ENCODE data around the gene HPS3.
A peak's percentile ranks its signal among the peaks of the same experiment; 100 is the strongest.

Gene HPS3

DNA sequence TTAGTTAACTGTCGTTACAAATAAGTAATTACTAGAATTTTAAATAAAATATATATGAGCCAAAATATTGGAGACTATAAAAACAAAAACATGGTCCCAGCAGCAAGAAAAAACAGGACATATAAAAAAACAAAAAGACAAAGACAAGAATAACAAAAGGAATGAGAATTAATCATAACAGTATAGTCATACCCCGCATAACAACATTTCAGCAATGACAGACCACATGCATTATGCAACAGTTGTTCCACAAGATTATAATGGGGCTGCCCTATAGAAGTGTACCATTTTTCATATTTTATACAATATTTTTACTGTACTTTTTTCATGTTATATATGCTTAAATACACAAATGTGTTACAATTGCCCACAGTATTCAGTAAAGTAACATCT lies 48.7 kb upstream of the HPS3 start:
- no peak overlapping the region for H3K9ac ChIP-seq (ENCODE audit: low read length)
- no peaks in the 10 kb centered on the region for H4K20me1 ChIP-seq (ENCODE audit: insufficient read depth, low read length)
- no peaks in the 10 kb centered on the region for H3F3A ChIP-seq (ENCODE audit: insufficient read depth, low read length)
- H3K4me2 ChIP-seq (ENCODE audit: low read depth, low read length): no peak overlapping the region
- H3K4me3 ChIP-seq (ENCODE audit: low read length): no peak overlapping the region
- H3K27ac ChIP-seq (ENCODE audit: low read length): no peak overlapping the region
- no peaks in the 10 kb centered on the region for H3K9me3 ChIP-seq (replicated peaks; ENCODE audit: insufficient read depth, low read length)
- H3K79me2 ChIP-seq (ENCODE audit: low read length): peaks cover 21% of the 10 kb centered on the region
- 0 out of 2 replicates have a peak, but pooled peaks cover 6% of the 10 kb centered on the region for H3K4me1 ChIP-seq (ENCODE audit: low read length)
- no peaks in the 10 kb centered on the region for H3K9me2 ChIP-seq (replicated peaks; ENCODE audit: insufficient read depth, low read length)
- no peak for DNase-seq
- no peaks in the 10 kb centered on the region for H3K27me3 ChIP-seq (replicated peaks; ENCODE audit: insufficient read depth, low read length)
- no peak for TF ChIP-seq EZH2phosphoT487 (IDR thresholded peaks at IDR 0.05; ENCODE audit: low read length)
- no peak for TF ChIP-seq CTCF (IDR thresholded peaks at IDR 0.05; ENCODE audit: low read length)
- H3K36me3 ChIP-seq (replicated peaks; ENCODE audit: insufficient read depth, low read length): no peaks in the 10 kb centered on the region; the same call in 1 of the 2 replicates
- H2AFZ ChIP-seq (ENCODE audit: low read length): no peak overlapping the region

GRCh38 chr3:149081772-149082171 lies 47.7 kb upstream of the HPS3 start:
- Histone ChIP-seq H3K9me2 (replicated peaks; ENCODE audit: insufficient read depth, low read length) (no peaks in the 10 kb centered on the region), H3K4me3 (ENCODE audit: low read length) (no peak overlapping the region), H3K36me3 (replicated peaks; ENCODE audit: insufficient read depth, low read length) (no peaks in the 10 kb centered on the region; the same call in 1 of the 2 replicates), H3K9me3 (replicated peaks; ENCODE audit: insufficient read depth, low read length) (no peaks in the 10 kb centered on the region), H2AFZ (ENCODE audit: low read length) (no peak overlapping the region), H3K79me2 (ENCODE audit: low read length) (peaks cover 21% of the 10 kb centered on the region), H3K27ac (ENCODE audit: low read length) (no peak overlapping the region), H3K9ac (ENCODE audit: low read length) (no peak overlapping the region), H3K27me3 (replicated peaks; ENCODE audit: insufficient read depth, low read length) (no peaks in the 10 kb centered on the region), H4K20me1 (ENCODE audit: insufficient read depth, low read length) (no peaks in the 10 kb centered on the region), H3F3A (ENCODE audit: insufficient read depth, low read length) (no peaks in the 10 kb centered on the region), H3K4me1 (ENCODE audit: low read length) (peaks cover 9% of the 10 kb centered on the region; the same call in 1 of the 2 replicates), H3K4me2 (ENCODE audit: low read depth, low read length) (no peak overlapping the region)
- no peak for DNase-seq
- TF ChIP-seq EZH2 (optimal IDR thresholded peaks at IDR 0.05; ENCODE audit: low read depth, low read length) (no peak), CTCF (IDR thresholded peaks at IDR 0.05; ENCODE audit: low read length) (no peak), EZH2phosphoT487 (IDR thresholded peaks at IDR 0.05; ENCODE audit: low read length) (no peak)

GRCh38 chr3:149085828-149086231 lies 43.6 kb upstream of the HPS3 start:
- Histone ChIP-seq H3K27ac (ENCODE audit: low read length) (peak overlapping the region; percentile 33; the same call in 1 of the 2 replicates), H3K9me3 (replicated peaks; ENCODE audit: insufficient read depth, low read length) (no peaks in the 10 kb centered on the region), H2AFZ (ENCODE audit: low read length) (peak overlapping the region; percentile 72), H3F3A (ENCODE audit: insufficient read depth, low read length) (no peaks in the 10 kb centered on the region), H3K27me3 (replicated peaks; ENCODE audit: insufficient read depth, low read length) (no peaks in the 10 kb centered on the region), H4K20me1 (ENCODE audit: insufficient read depth, low read length) (no peaks in the 10 kb centered on the region), H3K4me2 (ENCODE audit: low read depth, low read length) (peak overlapping the region; percentile 65), H3K79me2 (ENCODE audit: low read length) (peaks cover 16% of the 10 kb centered on the region), H3K9me2 (replicated peaks; ENCODE audit: insufficient read depth, low read length) (no peaks in the 10 kb centered on the region), H3K9ac (ENCODE audit: low read length) (peak overlapping the region; percentile 55; the same call in 1 of the 2 replicates), H3K4me1 (ENCODE audit: low read length) (peaks cover 9% of the 10 kb centered on the region; the same call in 1 of the 2 replicates), H3K4me3 (ENCODE audit: low read length) (peak overlapping the region; percentile 83), H3K36me3 (replicated peaks; ENCODE audit: insufficient read depth, low read length) (no peaks in the 10 kb centered on the region; the same call in 1 of the 2 replicates)
- TF ChIP-seq EZH2phosphoT487 (IDR thresholded peaks at IDR 0.05; ENCODE audit: low read length) (no peak), EZH2 (optimal IDR thresholded peaks at IDR 0.05; ENCODE audit: low read depth, low read length) (no peak), CTCF (IDR thresholded peaks at IDR 0.05; ENCODE audit: low read length) (no peak)
- peak; percentile 54 for DNase-seq
